Putamen (tissue), 1 donor: ENCODE results near the gene XPC.
A peak's percentile ranks its signal among the peaks of the same experiment; 100 is the strongest.

Experiments used
- DNase-seq: peaks from one replicate; pipeline ENCODE4 v3.0.0-alpha.2; 2016; ENCODE audit warnings: low spot score

The XPC gene

GRCh38 chr3:14208168-14208567 is 29.8 kb upstream of the XPC start:
- DNase-seq: no peak

- no peak for DNase-seq
These were observed 28.3 kb upstream of the XPC start for GRCh38 chr3:14206548-14207177.

- no peak for DNase-seq
These were observed 26.3 kb upstream of the XPC start for GRCh38 chr3:14204515-14205284.

GRCh38 chr3:14203521-14204079 is 25.2 kb upstream of the XPC start:
- peak; percentile 76 for DNase-seq

GRCh38 chr3:14202874-14203520 is 24.6 kb upstream of the XPC start:
- DNase-seq: no peak

GRCh38 chr3:14201940-14202684 is 23.7 kb upstream of the XPC start:
- DNase-seq: no peak

- no peak for DNase-seq
These were observed 22.4 kb upstream of the XPC start for GRCh38 chr3:14200841-14201240.

- DNase-seq: no peak
These were observed 21.9 kb upstream of the XPC start for GRCh38 chr3:14200276-14200675.

GRCh38 chr3:14199641-14200040 is 21.2 kb upstream of the XPC start:
- no peak for DNase-seq

GRCh38 chr3:14194865-14195264 is 16.5 kb upstream of the XPC start:
- no peak for DNase-seq

- no peak for DNase-seq
These were observed 9.8 kb upstream of the XPC start for GRCh38 chr3:14188041-14188754.

GRCh38 chr3:14186854-14187458 is 8.6 kb upstream of the XPC start:
- DNase-seq: no peak

GRCh38 chr3:14183015-14183577 is 4.7 kb upstream of the XPC start:
- DNase-seq: no peak

- no peak for DNase-seq
These were observed 2.9 kb upstream of the XPC start for GRCh38 chr3:14181253-14181652.

GRCh38 chr3:14179795-14180194 is 1.4 kb upstream of the XPC start:
- no peak for DNase-seq

- no peak for DNase-seq
These were observed 689 bp upstream of the XPC start for GRCh38 chr3:14179114-14179465.

- peak; percentile 3 for DNase-seq
These were observed 688 bp downstream of the XPC start for GRCh38 chr3:14177580-14178246.

GRCh38 chr3:14175383-14176037 is 2.9 kb downstream of the XPC start:
- no peak for DNase-seq

GRCh38 chr3:14174483-14174882 is 3.9 kb downstream of the XPC start:
- no peak for DNase-seq

- no peak for DNase-seq
These were observed 5.9 kb downstream of the XPC start for GRCh38 chr3:14172496-14172895.
